Cardiac fibroblast (primary cell): ENCODE data around the gene CLINT1.
A peak's percentile ranks its signal among the peaks of the same experiment; 100 is the strongest.

Experiments used
- DNase-seq, 2 donors: peaks; one replicate each; pipeline versions ENCODE4 v3.0.0 to v3.0.0-alpha.2; 2010; ENCODE audit warnings: low read depth in 2 of 2
- H3K4me3 ChIP-seq, 2 donors: replicated peaks in 1 of 2; 1 replicate in 1 of 2; 2 replicates in 1 of 2; pipeline ENCODE4 v1.5.1; 2011; ENCODE audit warnings: low read depth in 2 of 2, low read length in 2 of 2, mild to moderate bottlenecking in 2 of 2, moderate library complexity in 1 of 2
- CTCF ChIP-seq: IDR thresholded peaks from one replicate; pipeline ENCODE4 v1.5.1; 2011; ENCODE audit warnings: low read depth, mild to moderate bottlenecking, low read length, inconsistent platforms

Gene CLINT1

DNA sequence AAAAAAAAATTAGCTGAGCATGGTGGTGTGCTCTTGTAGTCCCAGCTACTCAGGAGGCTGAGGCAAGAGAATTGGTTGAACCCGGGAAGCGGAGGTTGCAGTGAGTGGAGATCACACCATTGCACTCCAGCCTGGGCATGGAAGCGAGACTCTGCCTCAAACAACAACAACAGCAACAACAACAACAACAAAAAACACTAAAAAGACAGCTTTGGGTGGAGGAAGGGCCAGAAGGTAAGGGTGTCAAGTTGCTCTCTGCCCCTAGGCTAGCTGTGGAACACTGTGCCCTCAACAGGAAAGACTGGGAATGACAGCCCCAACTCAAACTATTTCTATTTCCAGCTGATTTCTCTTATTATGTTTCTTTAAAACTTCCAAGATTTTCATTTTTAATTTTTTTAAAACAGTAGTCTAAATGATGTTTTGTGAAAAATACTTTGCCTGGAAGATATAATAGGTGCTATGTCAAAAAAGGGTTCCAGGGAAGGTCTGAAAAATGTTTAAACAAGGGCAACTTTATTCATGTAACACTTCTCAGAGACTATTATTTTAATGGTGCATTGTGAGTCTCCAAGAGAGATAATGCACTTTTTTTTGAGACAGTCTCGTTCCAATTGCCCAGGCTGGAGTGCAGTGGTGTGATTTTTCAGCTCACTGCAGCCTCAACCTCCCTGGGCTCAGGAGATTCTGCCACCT, 29.9 kb downstream of the CLINT1 start:
- no peak overlapping the region for H3K4me3 ChIP-seq
- peak in 1 of 2 donors; percentile 25 for DNase-seq
- peak; percentile 47 for TF ChIP-seq CTCF

DNA sequence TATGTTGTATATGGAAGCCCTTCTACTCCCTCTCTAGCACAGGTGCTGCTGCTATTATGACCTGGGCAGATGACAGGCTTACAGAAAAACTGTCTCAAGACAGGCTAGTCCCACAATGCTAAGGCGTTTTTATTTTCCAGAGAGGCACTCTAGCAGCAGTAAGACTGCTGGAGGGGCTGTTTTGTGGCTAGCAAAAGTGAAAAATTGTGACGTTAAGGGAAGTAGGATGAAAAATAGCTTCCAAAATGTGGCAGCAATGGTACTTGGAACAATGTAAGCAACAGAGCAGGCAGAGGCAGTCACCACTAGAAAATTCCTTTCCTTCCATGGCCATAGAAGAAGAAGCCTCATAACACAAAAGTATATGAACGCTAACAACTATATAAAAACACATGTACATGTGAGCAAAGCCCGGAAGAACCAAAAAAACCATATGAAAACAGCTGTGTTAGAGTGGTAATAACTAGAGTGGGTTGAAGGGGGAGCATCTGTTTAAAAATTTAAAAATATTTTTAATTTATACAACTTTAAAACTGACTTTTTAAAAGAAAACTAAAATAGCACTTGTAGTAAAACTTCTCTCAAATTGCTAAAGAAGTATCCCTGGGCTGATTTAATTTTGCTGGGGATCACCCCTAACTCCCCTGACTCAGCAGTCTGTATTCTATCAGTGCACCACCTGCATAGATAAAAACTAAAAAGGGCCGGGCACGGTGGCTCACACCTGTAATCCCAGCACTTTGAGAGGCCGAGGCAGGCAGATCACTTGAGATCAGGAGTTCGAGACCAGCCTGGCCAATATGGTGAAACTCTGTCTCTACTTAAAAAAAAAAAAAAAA, 30.6 kb downstream of the CLINT1 start:
- DNase-seq: peak; percentile 16 to 29
- TF ChIP-seq CTCF: no peak
- H3K4me3 ChIP-seq: no peak overlapping the region

- no peak for TF ChIP-seq CTCF
- peak; percentile 41 to 62 for DNase-seq
These were observed 31.5 kb downstream of the CLINT1 start for GRCh38 chr5:157827423-157827822.

DNA sequence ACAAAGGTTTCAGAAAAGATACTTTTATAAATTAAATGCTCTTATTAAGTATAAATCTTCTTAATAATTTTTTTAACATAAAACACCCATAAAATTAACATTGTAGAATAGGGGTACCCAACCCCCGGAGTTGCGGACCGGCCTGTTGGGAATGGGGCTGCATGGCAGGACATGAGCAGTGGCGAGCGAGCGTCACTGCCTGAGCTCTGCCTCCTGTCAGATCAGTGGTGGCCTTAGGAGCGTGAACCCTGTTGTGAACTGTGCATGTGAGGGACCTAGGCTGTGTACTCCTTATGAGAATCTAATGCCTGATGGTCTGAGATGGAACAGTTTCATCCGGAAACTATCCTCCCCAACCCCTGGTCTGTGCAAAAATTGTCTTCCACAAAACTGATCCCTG, 35.3 kb downstream of the CLINT1 start:
- TF ChIP-seq CTCF: no peak
- H3K4me3 ChIP-seq: no peak overlapping the region
- DNase-seq: no peak

More at GRCh38 chr5:157827423-157827822, 31.5 kb downstream of the CLINT1 start:
- H3K4me3 ChIP-seq: no peak overlapping the region

DNA sequence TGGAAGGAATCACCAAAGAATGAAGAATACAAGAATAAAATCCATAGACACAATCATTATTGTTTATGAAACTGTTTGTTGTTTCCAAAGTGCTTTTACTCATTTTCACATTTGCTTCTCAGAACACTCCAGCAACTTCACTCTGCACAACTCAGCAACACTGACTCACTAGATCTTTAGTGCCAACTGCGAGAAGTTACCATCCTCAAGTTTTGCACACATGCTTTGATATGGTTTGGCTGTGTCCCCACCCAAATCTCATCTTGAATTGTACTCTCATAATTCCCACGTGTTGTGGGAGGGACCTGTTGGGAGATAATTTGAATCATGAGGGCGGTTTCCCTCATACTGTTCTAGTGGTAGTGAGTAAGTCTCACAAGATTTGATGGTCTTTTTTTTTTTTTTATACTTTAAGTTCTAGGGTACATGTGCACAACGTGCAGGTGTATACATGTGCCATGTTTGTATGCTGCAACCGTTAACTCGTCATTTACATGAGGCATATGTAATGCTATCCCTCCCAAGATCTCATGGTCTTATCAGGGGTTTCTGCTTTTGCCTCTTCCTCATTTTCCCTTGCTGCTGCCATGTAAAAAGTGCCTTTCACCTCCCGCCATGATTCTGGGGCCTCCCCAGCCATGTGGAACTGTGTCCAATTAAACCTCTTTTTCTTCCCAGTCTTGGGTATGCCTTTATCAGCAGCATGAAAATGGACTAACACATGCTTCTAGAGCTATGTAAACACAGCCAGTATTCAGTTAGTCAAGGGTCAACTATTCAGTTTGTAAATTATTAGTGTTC, 36.9 kb downstream of the CLINT1 start:
- peak in 1 of 2 donors; percentile 43 for DNase-seq
- no peak for TF ChIP-seq CTCF
- no peak overlapping the region for H3K4me3 ChIP-seq

DNA sequence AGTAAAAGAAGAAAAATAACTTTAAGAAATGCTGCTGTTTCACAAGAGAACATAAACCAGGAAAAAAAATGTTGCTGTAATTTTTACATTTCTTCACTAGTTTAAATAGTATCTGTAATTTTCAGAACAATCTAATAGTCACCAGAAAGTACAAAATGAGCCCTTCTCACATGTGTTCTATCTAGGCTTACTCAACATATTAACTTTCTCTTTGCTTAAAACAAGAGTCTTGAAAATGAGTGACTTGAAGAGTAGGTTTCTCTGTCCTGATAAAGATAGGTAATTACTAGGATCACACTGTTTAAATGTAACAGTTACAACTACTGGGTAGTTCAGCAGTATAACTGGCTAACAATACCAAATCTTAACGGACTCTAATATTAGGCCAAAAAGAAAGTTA, 37.5 kb downstream of the CLINT1 start:
- no peak for DNase-seq
- no peak for TF ChIP-seq CTCF
- no peak overlapping the region for H3K4me3 ChIP-seq
